Parietal lobe (tissue), 1 donor: Measurements from ENCODE around the gene HSPB6. TPM values are rescaled to one million over a fixed set of nuclear protein-coding genes. Genes with fewer than 3 reads are reported as not detected.

Source experiments
- total RNA-seq: library from RNA; depleted of rRNA; stranded (reverse); fragments of >200 nt; gene quantifications from one replicate; pipeline ENCODE4 v1.2.3, GENCODE V29; 2014

Gene HSPB6, protein sequence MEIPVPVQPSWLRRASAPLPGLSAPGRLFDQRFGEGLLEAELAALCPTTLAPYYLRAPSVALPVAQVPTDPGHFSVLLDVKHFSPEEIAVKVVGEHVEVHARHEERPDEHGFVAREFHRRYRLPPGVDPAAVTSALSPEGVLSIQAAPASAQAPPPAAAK
- not detected for total RNA-seq

DNA sequence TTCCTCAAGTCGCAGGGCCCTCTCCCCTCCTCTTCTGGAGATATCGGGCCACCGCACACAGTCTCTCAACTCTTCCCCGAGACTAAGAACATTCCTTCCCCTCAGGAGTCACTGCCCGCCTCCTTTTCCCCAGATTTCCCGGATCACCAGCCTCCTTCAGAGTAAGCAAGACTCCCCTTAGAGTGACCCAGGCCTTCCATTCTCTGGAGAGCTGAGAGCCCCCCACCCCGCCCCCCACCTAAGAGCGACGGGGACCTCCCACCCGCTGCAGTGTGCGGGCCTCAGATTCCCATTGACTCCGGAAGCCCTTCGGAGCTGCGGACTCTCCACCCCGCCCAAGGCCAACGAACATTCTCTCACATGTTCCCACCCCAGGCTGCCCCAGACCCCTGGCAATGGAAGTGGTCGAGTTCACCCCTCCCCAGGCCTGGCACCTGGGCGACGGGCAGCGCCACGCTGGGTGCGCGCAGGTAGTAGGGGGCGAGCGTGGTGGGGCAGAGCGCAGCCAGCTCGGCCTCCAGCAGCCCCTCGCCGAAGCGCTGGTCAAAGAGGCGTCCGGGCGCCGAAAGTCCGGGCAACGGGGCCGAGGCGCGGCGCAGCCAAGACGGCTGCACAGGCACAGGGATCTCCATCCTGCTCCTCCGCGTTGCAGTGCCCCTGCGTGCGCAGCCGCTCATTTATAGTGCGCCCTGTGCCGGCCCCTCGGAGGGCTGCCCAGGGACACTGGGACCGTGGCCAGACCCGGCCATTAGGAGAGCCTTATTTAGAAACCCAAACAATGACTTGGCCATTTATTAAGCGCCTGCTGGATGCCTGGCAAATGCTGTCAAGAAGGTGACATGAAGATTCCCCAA, at the start of gene HSPB6:
Gene HSPB6 (minus strand): TSS at position 653 of the 854 bp plus-strand sequence. CDS start 21 bp downstream, at position 632.

DNA sequence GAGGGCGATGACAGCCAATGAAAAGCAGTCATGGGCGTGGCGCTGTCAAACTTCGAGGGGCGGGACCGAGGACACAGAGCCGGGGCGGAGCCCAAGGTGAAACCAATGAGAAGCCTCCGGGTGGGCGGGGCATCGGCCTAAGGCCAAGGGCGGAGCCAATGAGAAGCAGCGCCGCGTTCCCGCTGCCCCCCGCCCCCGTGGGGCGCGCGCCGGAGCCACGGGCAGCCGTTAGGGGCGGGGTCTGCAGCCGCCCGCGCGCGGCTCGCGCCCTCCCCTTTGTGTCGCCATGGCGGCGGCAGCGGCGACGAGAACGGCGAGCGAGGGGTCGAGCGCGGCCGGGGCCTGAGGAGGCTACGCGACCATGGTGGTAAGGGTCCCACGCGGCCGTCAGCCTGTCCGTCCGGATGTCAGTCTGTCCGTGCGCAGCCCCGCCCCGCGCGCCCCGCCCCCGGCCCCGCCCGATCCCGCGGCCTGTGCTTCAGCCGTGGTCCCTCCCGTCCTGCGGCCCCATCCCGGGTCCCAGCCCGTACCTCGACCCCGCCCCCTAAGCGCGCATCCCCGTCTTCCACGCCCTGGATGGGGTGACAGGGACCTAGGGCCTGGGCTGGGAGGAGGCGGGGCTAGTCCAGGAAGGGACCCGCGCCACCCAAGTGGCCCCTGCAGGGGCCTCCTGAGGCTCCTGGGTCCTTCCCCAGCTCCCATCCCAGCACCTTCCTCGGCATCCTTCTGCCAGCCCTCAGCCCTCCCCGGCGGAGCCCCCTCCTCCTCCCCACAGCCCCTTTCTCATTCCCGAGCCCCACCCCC, 18.7 kb upstream of the HSPB6 start, which contains the start of gene ARHGAP33:
Gene ARHGAP33 (plus strand): TSS at position 267 of the 804 bp plus-strand sequence. CDS start 95 bp downstream, at position 362.

DNA sequence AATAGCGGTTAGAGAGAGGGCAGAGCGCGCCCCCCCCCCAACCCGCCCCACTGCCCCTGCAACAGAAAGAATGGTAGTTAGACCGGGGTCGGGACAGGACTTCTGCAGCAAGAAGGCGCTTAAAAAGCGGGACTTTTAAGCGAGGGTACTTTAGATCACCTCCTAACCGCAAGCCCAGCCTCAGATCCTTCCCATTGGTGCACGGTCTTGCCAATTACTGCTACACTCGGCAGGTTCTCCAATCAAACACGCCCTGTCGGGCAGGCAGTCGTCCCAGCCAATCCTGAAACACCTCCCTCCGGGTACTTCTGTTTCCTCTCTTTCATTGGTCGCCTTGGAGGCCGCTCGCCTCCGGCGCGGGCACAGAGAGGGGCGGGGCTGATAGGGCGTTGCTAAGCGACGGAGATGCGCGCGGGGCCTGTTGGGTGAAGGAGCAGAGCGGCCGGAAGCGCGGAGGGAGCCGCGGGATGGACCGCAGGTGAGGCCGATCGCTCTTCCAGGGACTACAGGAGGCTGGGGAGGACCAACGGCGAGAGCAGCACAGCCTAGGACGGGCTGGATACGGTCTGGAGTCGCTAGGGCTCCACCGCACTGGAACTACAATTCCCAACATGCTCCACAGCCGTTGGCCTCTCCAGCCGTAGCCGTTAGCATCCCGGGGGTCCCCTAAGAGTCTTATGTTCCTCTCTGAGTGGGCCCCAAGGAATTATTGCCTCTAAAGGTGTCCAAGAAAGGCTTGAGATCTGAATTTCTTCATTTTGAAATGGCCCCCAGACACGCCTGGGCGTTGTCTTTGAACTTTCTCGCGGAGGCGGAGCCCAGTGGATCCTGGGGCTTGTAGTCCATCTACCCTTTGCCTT, 1.1 kb upstream of the HSPB6 start, which contains the start of gene PROSER3:
Gene PROSER3 (plus strand): TSS at position 428 of the 860 bp plus-strand sequence. CDS start 40 bp downstream, at position 468.

DNA sequence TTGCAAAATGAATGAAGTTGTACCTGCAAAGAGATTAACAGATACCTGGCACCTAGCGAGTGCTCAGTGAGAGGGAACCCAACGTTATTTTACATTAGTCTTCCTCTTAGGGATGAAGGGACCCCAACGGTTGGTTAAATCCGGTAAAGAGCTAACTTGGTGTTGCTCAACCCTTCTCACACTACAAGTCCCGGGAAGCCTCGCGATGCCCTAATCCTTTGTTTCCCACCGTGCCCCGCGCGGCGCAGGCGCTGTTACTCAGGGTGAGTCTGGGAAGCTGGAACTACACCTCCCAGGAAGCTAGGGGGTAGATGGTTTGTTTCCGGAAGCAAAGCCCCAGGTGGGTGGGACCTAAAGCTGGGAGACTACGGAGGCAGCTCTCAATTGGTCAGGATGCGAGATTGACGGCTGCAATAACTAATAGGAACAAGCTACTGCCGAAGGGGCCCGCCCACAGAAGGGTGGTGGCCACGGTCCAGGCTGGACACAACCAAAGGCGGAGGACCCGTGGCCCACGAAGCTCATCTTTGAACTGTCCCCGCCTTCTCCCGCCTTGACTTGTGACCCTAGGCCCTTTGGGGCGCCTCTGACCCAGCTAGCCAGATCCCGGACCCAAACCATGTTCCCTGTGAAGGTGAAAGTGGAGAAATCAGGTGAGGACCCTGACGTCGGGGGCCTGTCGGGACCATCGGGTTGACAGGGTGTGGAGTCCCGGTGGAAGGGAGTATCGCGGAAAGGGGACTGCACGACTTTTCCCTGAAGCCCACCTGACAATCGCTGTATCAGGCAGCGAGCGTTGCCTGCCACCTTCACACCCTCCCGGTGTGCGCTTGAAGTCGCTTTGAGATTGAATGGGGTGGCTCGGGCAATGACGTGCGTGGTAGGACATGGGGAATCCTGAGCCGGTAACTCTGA, 8.5 kb downstream of the HSPB6 start, which contains the start of gene LIN37:
Gene LIN37 (plus strand): TSS at position 471 of the 915 bp plus-strand sequence. CDS start 149 bp downstream, at position 620.

DNA sequence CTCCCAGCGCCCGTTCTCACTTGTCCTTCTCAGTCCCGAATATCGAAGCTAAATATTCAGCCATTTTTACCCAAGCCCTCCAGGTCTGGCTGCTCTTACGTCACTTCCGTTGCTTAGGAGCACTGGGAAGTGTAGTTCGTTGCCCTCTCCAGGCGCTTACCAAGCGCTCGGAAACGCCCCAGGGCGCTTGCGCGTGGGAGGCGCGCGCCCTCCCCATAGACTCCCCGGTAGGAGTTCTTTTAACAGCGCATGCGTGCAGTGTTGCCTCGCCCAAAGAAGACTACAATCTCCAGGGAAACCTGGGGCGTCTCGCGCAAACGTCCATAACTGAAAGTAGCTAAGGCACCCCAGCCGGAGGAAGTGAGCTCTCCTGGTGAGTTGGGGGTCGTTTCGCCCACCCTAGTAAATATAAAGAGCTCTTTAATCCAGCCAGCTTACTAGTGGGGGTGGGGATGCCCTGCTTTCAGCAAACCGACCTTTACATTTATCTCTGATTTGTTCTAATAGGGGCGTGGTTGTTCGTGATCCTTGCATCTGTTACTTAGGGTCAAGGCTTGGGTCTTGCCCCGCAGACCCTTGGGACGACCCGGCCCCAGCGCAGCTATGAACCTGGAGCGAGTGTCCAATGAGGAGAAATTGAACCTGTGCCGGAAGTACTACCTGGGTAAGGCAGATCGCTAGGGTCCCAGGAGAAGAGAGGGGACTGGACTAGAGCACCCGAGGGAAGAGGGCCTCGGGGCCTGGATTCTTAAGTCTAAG, 11.3 kb downstream of the HSPB6 start, which contains the start of the genes PSENEN and U2AF1L4:
Gene PSENEN (plus strand): TSS at position 324 of the 759 bp plus-strand sequence. CDS start 280 bp downstream, at position 604.
Gene U2AF1L4 (minus strand): TSS at position 91 of the 759 bp plus-strand sequence. CDS start 27 bp downstream, at position 64.

DNA sequence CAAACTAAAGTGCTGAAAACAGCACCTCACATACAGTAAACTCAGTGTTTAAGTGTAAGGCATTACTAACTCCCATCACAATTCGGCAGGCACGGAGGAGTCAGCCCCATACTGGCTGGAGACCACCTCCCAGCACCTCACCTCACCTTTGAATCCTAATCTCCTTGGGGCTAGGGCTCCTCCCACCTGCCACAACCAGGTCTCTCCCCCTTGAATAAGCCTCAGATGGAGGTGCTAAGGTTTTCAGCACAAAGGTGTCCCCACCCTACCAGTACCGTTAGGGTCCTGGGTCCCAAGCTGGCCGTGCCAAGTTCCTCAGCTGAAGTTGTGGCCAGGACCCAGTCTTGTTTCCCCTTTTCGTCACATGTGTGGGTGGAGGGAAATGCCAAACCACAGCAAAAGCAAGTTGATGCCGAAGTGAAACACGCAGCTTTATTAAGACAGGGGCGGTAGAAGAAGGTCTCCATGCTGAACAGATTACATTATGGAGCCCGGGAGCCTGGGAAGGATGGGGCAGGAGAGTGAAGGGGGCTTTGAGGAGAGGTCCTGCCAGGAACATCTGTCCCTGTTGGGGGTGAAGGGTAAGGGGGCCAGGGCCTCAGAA, 14.6 kb downstream of the HSPB6 start, which contains the start of gene IGFLR1:
Gene IGFLR1 (minus strand): TSS at position 332 of the 604 bp plus-strand sequence. CDS start 1,272 bp downstream, outside the sequence.

DNA sequence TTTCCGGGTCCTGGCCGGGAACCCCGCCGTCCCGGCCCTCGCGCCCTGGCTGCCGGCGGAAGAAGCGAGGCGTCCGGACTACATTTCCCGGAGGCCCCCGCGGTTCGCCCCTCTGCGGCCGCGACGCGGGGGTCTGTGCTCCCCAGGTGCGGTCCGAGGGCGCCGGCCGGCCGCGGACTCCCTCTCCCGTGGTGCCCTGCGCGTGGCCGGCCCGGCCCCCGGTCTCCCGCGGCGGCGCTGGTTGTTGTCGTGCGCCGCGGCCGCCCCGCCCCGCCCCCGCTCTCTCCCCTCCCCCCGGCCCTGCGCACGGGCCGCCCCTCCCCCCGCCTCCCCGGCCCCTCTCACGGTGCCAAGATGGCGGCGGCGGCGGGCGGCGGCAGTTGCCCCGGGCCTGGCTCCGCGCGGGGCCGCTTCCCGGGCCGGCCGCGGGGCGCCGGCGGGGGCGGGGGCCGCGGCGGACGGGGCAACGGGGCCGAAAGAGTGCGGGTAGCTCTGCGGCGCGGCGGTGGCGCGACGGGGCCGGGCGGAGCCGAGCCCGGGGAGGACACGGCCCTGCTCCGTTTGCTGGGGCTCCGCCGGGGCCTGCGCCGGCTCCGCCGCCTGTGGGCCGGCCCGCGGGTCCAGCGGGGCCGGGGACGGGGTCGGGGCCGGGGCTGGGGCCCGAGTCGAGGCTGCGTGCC, 39.0 kb downstream of the HSPB6 start, which contains the start of gene KMT2B:
Gene KMT2B (plus strand): TSS at position 339 of the 680 bp plus-strand sequence. CDS start 16 bp downstream, at position 355.

Other genes with a start within 250 kb of the HSPB6 start
- gene DMKN, start 243.4 kb downstream of the HSPB6 start, total RNA-seq, result not detected
- gene SBSN, start 228.7 kb downstream of the HSPB6 start, total RNA-seq, result not detected
- gene GAPDHS, start 223.6 kb downstream of the HSPB6 start, total RNA-seq, result not detected
- 39.8 TPM for gene TMEM147, start 211.4 kb downstream of the HSPB6 start, total RNA-seq
- gene ATP4A, start 193.4 kb downstream of the HSPB6 start, total RNA-seq, result not detected
- gene PMIS2, start 170.9 kb downstream of the HSPB6 start, total RNA-seq, result not detected
- gene HAUS5, start 144.3 kb downstream of the HSPB6 start, total RNA-seq, result 7.5 TPM
- 18.8 TPM for gene RBM42, start 128.0 kb downstream of the HSPB6 start, total RNA-seq
- 0.94 TPM for gene ETV2, start 115.3 kb downstream of the HSPB6 start, total RNA-seq
- 115 TPM for gene COX6B1, start 108.7 kb downstream of the HSPB6 start, total RNA-seq
- not detected for gene UPK1A, start 90.5 kb downstream of the HSPB6 start, total RNA-seq
- not detected for gene ZBTB32, start 52.5 kb downstream of the HSPB6 start, total RNA-seq
- gene KMT2B, start 39.0 kb downstream of the HSPB6 start, total RNA-seq, result 11.6 TPM
- gene IGFLR1, start 14.6 kb downstream of the HSPB6 start, total RNA-seq, result 0.94 TPM
- gene U2AF1L4, start 11.6 kb downstream of the HSPB6 start, total RNA-seq, result 5.3 TPM
- 8.8 TPM for gene PSENEN, start 11.4 kb downstream of the HSPB6 start, total RNA-seq
- 16.9 TPM for gene LIN37, start 8.5 kb downstream of the HSPB6 start, total RNA-seq
- 5.9 TPM for gene PROSER3, start 1.1 kb upstream of the HSPB6 start, total RNA-seq
- 123 TPM for gene ARHGAP33, start 18.5 kb upstream of the HSPB6 start, total RNA-seq
- gene PRODH2, start 55.8 kb upstream of the HSPB6 start, total RNA-seq, result not detected
- not detected for gene NPHS1, start 95.5 kb upstream of the HSPB6 start, total RNA-seq
- 0.94 TPM for gene KIRREL2, start 99.9 kb upstream of the HSPB6 start, total RNA-seq
- 197 TPM for gene APLP1, start 111.5 kb upstream of the HSPB6 start, total RNA-seq
- gene NFKBID, start 143.5 kb upstream of the HSPB6 start, total RNA-seq, result 3.8 TPM
- 1.6 TPM for gene HCST, start 145.5 kb upstream of the HSPB6 start, total RNA-seq
- gene TYROBP, start 151.3 kb upstream of the HSPB6 start, total RNA-seq, result 3.4 TPM
- gene LRFN3, start 179.3 kb upstream of the HSPB6 start, total RNA-seq, result 15.7 TPM
- 13.5 TPM for gene SDHAF1, start 238.2 kb upstream of the HSPB6 start, total RNA-seq